VCaP (cell line): ENCODE results near the gene CTSH.
A peak's percentile ranks its signal among the peaks of the same experiment; 100 is the strongest.

ENCODE experiments used
- H3K27ac ChIP-seq: fragments of 450-650 bp; 2 replicates; pipeline ENCODE4 v1.5.1; 2017
- CTCF ChIP-seq: fragments of 450-650 bp; conservative IDR thresholded peaks from 2 replicates; pipeline ENCODE4 v1.5.1; 2017; ENCODE audit warnings: mild to moderate bottlenecking, moderate library complexity

The CTSH gene

GRCh38 chr15:78990278-78990677, 45.4 kb upstream of the CTSH start:
- peak overlapping the region; percentile 55 for H3K27ac ChIP-seq

GRCh38 chr15:78989701-78990240, 44.9 kb upstream of the CTSH start:
- TF ChIP-seq CTCF, result no peak
- no peak overlapping the region for H3K27ac ChIP-seq

More at GRCh38 chr15:78990278-78990677, 45.4 kb upstream of the CTSH start:
- no peak for TF ChIP-seq CTCF

- TF ChIP-seq CTCF, result no peak
- H3K27ac ChIP-seq, result no peak overlapping the region
Observed at GRCh38 chr15:78988361-78988911, 43.6 kb upstream of the CTSH start.

- H3K27ac ChIP-seq, result no peak overlapping the region
- TF ChIP-seq CTCF, result no peak
Observed at GRCh38 chr15:78987556-78988360, 42.9 kb upstream of the CTSH start.

GRCh38 chr15:78985859-78986475, 41.1 kb upstream of the CTSH start:
- H3K27ac ChIP-seq, result no peak overlapping the region
- TF ChIP-seq CTCF, result no peak

GRCh38 chr15:78984041-78984440, 39.2 kb upstream of the CTSH start:
- no peak overlapping the region for H3K27ac ChIP-seq
- TF ChIP-seq CTCF, result no peak
